HEK293 (cell line): ENCODE data around the gene CDADC1.

Source experiments
- CTCF ChIP-seq: fragments of 450-650 bp; formaldehyde crosslinking; IDR thresholded peaks from 2 replicates; pipeline ENCODE4 v1.5.1; 2016; ENCODE audit warnings: missing biosample characterization, missing genetic modification characterization
- KLF16 ChIP-seq: fragments of 450-650 bp; formaldehyde crosslinking; IDR thresholded peaks from 2 replicates; pipeline ENCODE4 v1.5.1; 2017; ENCODE audit warnings: missing biosample characterization, missing genetic modification characterization
- PBX3 ChIP-seq: sonication (generic); formaldehyde crosslinking; IDR thresholded peaks from 2 replicates; pipeline ENCODE4 v1.8.1; 2022; ENCODE audit warnings: mild to moderate bottlenecking, moderate library complexity, missing genetic modification reagents
- ZFP41 ChIP-seq: fragments of 450-650 bp; formaldehyde crosslinking; IDR thresholded peaks from 2 replicates; pipeline ENCODE4 v1.5.1; 2016; ENCODE audit warnings: missing biosample characterization, missing genetic modification characterization, borderline replicate concordance
- ZNF121 ChIP-seq: fragments of 450-650 bp; formaldehyde crosslinking; IDR thresholded peaks from 2 replicates; pipeline ENCODE4 v1.5.1; 2016; ENCODE audit warnings: missing biosample characterization, missing genetic modification characterization
- ZNF138 ChIP-seq: fragments of 450-650 bp; formaldehyde crosslinking; IDR thresholded peaks from 2 replicates; pipeline ENCODE4 v1.5.1; 2016; ENCODE audit warnings: missing biosample characterization, missing genetic modification characterization, borderline replicate concordance
- ZNF155 ChIP-seq: fragments of 450-650 bp; formaldehyde crosslinking; IDR thresholded peaks from 2 replicates; pipeline ENCODE4 v1.5.1; 2016; ENCODE audit warnings: missing biosample characterization, missing genetic modification characterization
- ZNF239 ChIP-seq: fragments of 450-650 bp; formaldehyde crosslinking; IDR thresholded peaks from 2 replicates; pipeline ENCODE4 v1.5.1; 2016; ENCODE audit warnings: missing biosample characterization, missing genetic modification characterization
- ZNF513 ChIP-seq: fragments of 450-650 bp; IDR thresholded peaks from 2 replicates; pipeline ENCODE4 v1.5.1; 2018; ENCODE audit warnings: missing biosample characterization, missing genetic modification characterization
- ZNF626 ChIP-seq: fragments of 450-650 bp; sonication (Bioruptor Pico); formaldehyde crosslinking; IDR thresholded peaks from 2 replicates; pipeline ENCODE4 v1.5.1; 2018; ENCODE audit warnings: missing biosample characterization, missing genetic modification characterization, inconsistent platforms
- TF ChIP-seq, protein P1 (sequence below): fragments of 450-650 bp; formaldehyde crosslinking; IDR thresholded peaks from 2 replicates; pipeline ENCODE4 v1.5.1; 2016; ENCODE audit warnings: missing biosample characterization, missing genetic modification characterization, low read depth
- TF ChIP-seq, protein P2 (sequence below): fragments of 450-650 bp; formaldehyde crosslinking; IDR thresholded peaks from 2 replicates; pipeline ENCODE4 v1.5.1; 2016; ENCODE audit warnings: missing biosample characterization, missing genetic modification characterization

DNA sequence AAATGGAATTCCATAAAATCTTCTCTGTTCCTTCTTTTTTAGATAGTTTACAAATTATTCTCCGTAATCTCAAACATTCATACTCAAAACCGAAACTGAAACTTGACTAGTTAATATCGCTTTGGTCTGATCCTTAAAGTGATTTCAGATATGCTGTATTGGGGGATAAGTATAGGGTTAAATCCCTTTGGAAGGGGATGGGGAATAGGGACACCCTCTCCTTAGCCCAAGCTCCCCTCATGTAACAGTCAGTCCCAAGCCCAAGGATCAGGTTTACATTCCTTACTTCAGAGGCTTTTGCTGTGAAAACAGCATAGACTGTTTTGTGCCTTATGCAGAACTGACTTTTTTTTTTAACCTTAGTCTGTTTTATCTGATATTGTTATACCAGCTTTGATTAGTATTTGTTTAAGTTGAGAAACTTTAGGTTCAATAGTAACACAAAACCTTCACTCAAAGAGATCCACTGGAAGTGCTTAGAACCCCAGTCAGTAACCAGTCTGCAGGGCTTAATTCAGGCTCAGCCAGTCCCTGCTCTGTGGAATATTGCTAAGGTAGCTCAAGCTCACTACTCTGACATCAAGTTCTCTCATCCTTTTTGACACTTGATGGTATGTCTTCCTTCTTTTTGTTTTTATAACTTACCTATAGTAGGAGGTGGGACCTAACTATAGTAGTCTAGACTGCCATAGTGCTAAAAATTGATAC is 10.5 kb downstream of the CDADC1 start:
- no peak for TF ChIP-seq ZNF513 (tag by site-specific recombination)
- TF ChIP-seq, protein P1, sequence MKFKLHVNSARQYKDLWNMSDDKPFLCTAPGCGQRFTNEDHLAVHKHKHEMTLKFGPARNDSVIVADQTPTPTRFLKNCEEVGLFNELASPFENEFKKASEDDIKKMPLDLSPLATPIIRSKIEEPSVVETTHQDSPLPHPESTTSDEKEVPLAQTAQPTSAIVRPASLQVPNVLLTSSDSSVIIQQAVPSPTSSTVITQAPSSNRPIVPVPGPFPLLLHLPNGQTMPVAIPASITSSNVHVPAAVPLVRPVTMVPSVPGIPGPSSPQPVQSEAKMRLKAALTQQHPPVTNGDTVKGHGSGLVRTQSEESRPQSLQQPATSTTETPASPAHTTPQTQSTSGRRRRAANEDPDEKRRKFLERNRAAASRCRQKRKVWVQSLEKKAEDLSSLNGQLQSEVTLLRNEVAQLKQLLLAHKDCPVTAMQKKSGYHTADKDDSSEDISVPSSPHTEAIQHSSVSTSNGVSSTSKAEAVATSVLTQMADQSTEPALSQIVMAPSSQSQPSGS (tag by site-specific recombination) = no peak
- no peak for TF ChIP-seq CTCF (tag by site-specific recombination)
- TF ChIP-seq, protein P2, sequence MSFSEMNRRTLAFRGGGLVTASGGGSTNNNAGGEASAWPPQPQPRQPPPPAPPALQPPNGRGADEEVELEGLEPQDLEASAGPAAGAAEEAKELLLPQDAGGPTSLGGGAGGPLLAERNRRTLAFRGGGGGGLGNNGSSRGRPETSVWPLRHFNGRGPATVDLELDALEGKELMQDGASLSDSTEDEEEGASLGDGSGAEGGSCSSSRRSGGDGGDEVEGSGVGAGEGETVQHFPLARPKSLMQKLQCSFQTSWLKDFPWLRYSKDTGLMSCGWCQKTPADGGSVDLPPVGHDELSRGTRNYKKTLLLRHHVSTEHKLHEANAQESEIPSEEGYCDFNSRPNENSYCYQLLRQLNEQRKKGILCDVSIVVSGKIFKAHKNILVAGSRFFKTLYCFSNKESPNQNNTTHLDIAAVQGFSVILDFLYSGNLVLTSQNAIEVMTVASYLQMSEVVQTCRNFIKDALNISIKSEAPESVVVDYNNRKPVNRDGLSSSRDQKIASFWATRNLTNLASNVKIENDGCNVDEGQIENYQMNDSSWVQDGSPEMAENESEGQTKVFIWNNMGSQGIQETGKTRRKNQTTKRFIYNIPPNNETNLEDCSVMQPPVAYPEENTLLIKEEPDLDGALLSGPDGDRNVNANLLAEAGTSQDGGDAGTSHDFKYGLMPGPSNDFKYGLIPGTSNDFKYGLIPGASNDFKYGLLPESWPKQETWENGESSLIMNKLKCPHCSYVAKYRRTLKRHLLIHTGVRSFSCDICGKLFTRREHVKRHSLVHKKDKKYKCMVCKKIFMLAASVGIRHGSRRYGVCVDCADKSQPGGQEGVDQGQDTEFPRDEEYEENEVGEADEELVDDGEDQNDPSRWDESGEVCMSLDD (tag by site-specific recombination) = no peak
- TF ChIP-seq ZNF138 (tag by site-specific recombination) = no peak
- no peak for TF ChIP-seq ZNF121 (tag by site-specific recombination)
- no peak for TF ChIP-seq ZNF239 (tag by site-specific recombination)
- no peak for TF ChIP-seq ZFP41 (tag by site-specific recombination)
- no peak for TF ChIP-seq ZNF155
- no peak for TF ChIP-seq ZNF626 (tag by site-specific recombination)
- TF ChIP-seq PBX3 (CRISPR knock-in tag) = no peak
- TF ChIP-seq KLF16 (tag by site-specific recombination) = no peak
